Measurements from ENCODE around the gene RER1.

DNA sequence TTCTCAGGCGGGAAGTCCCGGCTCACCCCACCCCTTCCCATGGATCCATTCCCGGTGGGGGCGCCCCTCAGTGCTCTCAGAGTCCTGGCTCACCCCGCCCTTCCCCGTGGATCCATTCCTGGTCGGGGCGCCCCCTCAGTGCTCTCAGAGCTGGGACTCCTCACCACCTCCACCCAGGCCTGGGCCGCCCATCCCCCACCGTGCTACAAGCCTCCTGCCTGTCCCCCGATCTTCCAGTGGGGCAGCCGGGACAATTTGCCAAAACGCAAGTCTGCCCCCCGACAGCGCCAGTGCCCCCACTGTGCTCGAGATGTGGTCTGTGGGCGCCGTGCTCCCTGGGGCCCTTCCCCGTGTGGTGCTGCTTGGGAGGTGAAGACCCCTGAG lies 61.3 kb downstream of the RER1 start:
- no peak for TF ChIP-seq POLR2AphosphoS5 (IDR thresholded peaks at IDR 0.05)
- TF ChIP-seq EP300 (conservative IDR thresholded peaks at IDR 0.05; ENCODE audit: poor library complexity, severe bottlenecking) = no peak
